T follicular helper cell (primary cell): ENCODE results near the gene GABRP.
"Not testable (repeated sequence)": the region's sequence is repeated elsewhere in the genome, so short reads cannot be mapped to it uniquely, and the experiment has no call there.

Experiments used
- DNase-seq: peaks from one replicate; pipeline ENCODE4 v3.0.0-alpha.2; 2020; ENCODE audit warnings: low read depth

The GABRP gene

GRCh38 chr5:170792878-170793277 is 9.4 kb downstream of the GABRP start:
- DNase-seq = no peak

DNA sequence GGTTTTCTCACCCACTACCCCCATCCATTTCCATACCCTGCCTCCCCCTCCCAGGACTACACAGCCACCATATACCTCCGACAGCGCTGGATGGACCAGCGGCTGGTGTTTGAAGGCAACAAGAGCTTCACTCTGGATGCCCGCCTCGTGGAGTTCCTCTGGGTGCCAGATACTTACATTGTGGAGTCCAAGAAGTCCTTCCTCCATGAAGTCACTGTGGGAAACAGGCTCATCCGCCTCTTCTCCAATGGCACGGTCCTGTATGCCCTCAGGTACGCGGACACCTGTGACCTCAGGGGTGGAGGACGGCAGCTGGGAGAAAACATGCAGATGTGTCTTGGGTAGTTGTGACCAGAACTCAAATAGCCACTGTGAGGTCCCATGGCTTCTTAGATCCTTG is 11.6 kb downstream of the GABRP start:
- no peak for DNase-seq

GRCh38 chr5:170805666-170806065 is 22.1 kb downstream of the GABRP start:
- no peak for DNase-seq

- no peak for DNase-seq
These were observed 26.0 kb downstream of the GABRP start for GRCh38 chr5:170809551-170809950.

GRCh38 chr5:170811719-170812118 is 28.2 kb downstream of the GABRP start:
- no peak for DNase-seq

DNA sequence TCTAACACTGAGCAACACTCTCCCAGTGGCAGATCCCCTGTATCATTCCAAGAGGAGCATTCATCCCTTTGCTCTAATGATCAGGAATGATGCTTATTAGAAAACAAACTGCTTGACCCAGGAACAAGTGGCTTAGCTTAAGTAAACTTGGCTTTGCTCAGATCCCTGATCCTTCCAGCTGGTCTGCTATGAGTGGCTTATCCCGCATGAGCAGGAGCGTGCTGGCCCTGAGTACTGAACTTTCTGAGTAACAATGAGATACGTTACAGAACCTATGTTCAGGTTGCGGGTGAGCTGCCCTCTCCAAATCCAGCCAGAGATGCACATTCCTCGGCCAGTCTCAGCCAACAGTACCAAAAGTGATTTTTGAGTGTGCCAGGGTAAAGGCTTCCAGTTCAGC is 29.7 kb downstream of the GABRP start:
- DNase-seq = no peak

DNA sequence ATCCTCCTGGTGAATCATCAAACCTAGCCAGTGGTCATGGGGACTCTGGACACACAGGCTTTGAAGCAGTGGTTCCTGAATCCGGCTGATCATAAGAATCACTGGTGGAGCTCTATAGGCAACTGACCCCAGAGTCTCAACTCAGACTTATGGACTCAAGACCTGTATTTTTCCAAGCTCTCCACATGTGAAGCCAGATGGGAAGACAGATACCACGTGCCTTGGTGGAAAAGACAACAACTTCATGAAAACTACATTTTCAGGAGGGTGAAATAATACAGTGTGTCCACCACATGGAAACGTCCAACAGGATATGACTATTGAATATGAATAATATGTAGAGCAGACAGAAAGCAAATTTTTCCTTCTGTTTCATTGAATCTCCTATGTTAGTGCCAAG is 33.7 kb downstream of the GABRP start:
- no peak for DNase-seq

DNA sequence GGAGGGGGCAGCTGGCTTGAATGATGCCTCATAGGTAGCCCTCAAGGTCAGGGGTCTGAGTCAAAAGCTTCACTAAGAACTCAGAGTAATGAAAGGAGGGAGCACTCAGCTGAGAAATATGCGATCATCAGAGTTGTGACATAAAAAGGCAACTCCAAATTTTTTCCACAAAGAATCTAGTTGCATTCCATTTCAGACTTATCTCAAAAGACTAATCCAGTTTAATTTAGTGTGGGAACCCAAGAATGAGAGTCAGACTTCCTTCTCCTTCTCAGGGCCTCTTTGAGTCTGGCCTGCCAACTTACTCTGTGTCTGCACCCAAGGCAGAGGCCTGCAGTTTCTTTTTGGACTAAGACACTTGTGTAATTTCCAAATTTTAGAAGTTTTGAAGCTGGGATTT is 34.7 kb downstream of the GABRP start:
- DNase-seq = no peak

DNA sequence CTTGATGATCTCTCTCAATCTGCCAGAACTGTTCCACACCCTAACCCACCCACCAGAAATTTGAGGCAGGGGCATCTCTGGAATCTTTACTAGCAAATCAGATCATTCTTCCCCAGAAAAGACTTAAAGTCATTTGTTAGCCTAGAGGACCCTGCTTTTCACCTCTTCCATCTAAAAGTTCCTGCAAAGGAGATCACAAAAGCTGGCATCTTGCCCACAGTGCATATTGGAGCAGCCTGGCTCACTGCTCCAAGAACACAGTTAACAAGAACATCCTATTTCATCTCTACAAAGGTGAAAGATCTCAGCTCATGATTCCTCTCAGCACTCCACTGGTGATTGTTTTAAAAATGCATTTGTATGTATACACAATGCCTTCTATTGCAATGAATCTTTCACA is 36.3 kb downstream of the GABRP start:
- DNase-seq = no peak

- DNase-seq = no peak
These were observed 37.8 kb downstream of the GABRP start for GRCh38 chr5:170821257-170821800.

- no peak for DNase-seq
These were observed 42.6 kb downstream of the GABRP start for GRCh38 chr5:170826117-170826516.

GRCh38 chr5:170832241-170832640 is 48.7 kb downstream of the GABRP start:
- no peak for DNase-seq

- not testable (repeated sequence) for DNase-seq
These were observed 50.5 kb downstream of the GABRP start for GRCh38 chr5:170833981-170834380.

GRCh38 chr5:170836226-170836625 is 52.7 kb downstream of the GABRP start:
- no peak for DNase-seq

DNA sequence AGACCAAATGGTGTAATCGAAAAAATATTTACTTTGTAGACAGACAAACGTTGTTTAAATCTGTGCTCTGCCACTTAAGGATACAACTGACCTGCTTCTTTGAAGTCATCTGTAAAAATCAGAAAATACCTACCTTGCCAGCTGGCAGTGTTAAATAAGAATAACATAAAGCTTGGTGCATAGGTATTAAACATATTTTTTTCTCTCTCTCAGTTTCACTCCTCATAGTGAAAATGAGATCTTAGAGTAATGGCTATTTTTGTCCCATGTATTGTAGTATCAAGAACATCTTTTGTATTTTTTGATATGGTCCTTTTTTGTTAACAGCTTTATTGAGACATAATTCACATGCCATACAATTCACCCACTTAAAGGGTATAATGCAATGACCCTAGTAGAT is 60.3 kb downstream of the GABRP start:
- no peak for DNase-seq

DNA sequence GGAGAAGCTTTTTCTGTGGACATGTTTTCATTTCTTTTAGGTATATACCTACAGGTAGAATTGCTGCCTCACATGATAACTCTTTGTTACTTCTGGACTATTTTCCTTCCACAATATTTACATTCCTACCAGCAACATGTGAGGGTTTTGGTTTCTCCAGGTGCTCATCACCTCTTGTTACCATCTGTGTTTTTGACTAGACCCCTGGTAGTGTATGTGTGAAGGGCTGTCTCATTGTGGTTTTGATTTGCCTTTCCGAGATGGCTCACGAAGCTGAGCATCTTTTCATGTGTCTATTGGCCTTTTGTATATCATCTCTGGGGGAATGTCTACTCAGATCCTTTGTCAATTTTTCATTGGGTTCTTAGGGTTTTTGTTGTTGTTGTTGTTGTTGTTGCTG is 61.1 kb downstream of the GABRP start:
- no peak for DNase-seq

DNA sequence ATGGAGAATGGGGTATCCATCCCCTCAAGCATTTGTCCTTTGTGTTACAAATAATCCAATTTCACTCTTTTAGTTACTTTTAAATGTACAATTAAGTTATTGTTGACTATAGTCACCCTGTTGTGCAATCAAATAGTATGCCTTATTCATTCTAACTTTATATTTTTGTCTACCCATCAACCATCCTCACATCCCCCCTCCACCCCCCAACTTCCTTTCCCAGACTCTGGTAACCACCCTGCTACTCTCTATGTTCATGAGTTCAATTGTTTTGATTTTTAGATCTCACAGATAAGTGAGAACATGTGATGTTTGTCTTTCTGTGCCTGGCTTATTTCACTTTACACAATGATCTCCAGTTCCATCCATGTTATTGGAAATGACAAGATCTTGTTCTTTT is 62.9 kb downstream of the GABRP start:
- DNase-seq = no peak

GRCh38 chr5:170846846-170847245 is 63.3 kb downstream of the GABRP start:
- no peak for DNase-seq

- DNase-seq = no peak
These were observed 64.5 kb downstream of the GABRP start for GRCh38 chr5:170848033-170848432.

GRCh38 chr5:170849374-170849773 is 65.8 kb downstream of the GABRP start:
- DNase-seq = no peak

DNA sequence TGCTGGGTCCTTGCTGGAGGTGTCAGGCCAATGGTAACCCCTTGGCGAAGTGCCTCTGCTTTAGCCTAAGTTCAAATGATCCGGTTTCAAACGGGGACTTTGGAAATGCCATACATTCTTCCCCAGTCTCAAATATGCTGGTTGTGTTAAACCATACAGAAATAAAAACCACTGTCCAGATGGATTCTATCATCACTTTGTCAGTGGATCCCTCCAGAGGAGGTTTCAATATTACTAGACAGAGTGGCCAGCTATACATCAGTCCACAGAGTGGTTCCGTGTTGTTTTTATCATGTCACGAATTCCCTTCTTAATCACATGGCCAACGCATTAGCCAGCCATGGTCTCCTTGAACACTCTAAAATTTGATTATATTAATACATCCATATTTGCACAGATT is 71.0 kb downstream of the GABRP start:
- no peak for DNase-seq

- DNase-seq = no peak
These were observed 73.5 kb downstream of the GABRP start for GRCh38 chr5:170857066-170857465.

DNA sequence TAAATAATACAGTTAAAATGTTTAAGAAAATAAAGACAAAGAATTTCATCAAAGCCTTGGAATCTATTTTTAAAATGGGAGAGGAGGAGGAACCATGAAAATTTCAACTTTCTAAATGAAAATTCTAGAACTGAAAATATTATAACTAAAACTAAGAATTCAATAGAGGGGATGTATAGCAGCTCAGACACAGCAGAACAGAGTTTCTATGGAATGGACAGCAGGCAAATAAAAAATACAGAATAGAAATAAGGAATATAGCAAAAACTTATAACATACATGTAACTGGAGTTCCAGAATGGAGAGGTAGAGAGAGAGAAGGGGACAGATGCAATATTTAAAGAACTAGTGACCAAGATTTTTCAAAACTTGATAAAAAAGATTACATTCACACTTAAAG is 76.9 kb downstream of the GABRP start:
- no peak for DNase-seq

DNA sequence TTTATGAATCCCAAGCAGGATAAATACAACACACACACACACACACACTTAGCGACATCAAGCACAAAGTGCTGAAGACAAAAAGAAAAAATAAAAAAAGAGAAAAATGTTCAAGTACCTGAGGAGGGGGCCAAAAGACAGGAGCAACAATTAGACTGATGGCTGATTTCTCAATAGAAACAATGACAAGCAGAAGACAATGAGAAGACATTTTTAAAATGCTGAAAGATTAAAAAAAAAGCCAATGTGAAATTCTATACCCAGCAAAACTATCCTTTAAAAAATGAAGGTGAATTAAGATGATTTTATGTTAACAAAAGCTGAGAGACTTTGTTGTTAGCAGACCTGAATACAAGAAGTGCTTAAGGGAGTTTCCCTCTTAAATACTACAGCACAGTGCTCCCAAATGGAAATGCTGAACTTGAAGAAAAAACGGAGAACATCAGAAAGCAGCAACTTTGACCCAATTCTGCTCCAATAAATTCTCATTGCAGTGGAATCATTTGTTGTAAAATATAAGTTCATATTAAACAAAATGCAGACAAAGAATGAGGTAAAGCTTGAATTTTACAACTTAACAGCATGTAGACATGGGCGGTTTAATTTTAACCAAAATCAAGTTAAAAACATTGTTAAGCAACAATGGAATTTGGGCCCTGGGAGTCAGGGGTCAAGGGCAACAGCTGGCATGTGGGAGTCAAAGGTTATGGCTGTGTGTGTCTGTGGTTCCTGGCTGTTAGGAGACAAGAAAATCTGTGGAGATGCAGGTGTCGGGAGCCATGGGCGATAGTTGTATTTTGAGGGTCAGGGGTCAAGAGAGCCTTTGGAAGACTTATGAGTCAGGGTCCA is 77.5 kb downstream of the GABRP start:
- no peak for DNase-seq
